ENCODE measurements around the gene PLCH1.

The PLCH1 gene

DNA sequence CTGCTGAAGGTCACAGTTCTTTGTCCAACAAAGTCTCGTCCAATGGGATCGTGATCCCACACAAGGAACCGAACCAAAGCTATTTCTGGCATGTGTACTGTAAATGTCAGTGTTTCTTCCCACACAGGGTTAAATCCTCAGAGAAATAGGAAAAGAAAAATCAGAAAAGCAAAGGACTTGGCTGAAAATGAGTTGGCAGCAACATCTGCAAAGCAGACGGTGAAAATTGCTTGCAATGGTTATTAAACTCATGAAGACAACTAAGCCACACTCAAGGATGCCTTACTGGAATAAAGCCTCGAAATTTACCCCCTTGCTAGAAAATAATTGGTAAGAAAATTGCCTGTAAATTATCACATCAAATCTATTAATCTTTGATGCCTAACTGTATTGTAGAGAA, 256.2 kb downstream of the PLCH1 start:
- no peaks in the 10 kb centered on the region for H3K36me3 ChIP-seq (ENCODE audit: control insufficient read depth, insufficient read depth, low read length)

DNA sequence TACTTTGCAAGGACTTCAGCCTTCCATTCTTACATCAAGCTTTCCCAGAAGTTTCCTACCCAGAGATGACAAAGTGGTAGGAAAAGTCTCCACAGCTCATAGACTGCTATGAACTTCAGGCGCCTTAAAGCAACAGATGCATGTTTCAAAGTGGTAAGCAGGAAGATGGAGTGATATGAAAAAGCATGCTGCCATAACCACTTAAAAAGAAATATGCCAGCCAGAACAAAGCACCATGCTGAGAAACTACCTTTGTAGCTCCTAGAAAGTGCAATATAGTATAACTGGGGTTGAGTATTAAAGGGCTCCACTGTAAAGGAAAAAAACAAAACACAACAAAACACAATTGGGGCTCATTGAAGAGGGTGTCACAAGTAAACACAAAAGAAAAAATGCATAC, 259.0 kb downstream of the PLCH1 start:
- Histone ChIP-seq H3K36me3 (ENCODE audit: control insufficient read depth, insufficient read depth, low read length) (no peaks in the 10 kb centered on the region), H3K4me3 (replicated peaks; ENCODE audit: low read depth, low read length) (no peak overlapping the region), H3K27me3 (replicated peaks; ENCODE audit: control insufficient read depth, insufficient read depth, low read length) (no peaks in the 10 kb centered on the region)
- TF ChIP-seq, protein P1, sequence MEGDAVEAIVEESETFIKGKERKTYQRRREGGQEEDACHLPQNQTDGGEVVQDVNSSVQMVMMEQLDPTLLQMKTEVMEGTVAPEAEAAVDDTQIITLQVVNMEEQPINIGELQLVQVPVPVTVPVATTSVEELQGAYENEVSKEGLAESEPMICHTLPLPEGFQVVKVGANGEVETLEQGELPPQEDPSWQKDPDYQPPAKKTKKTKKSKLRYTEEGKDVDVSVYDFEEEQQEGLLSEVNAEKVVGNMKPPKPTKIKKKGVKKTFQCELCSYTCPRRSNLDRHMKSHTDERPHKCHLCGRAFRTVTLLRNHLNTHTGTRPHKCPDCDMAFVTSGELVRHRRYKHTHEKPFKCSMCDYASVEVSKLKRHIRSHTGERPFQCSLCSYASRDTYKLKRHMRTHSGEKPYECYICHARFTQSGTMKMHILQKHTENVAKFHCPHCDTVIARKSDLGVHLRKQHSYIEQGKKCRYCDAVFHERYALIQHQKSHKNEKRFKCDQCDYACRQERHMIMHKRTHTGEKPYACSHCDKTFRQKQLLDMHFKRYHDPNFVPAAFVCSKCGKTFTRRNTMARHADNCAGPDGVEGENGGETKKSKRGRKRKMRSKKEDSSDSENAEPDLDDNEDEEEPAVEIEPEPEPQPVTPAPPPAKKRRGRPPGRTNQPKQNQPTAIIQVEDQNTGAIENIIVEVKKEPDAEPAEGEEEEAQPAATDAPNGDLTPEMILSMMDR (IDR thresholded peaks at IDR 0.05; ENCODE audit: insufficient read depth, low read length, poor library complexity, severe bottlenecking) = no peak
- no peak for DNase-seq (ENCODE audit: extremely low read depth, insufficient read length)

More for the DNA sequence above, 256.2 kb downstream of the PLCH1 start:
- Histone ChIP-seq H3K4me3 (replicated peaks; ENCODE audit: low read depth, low read length) (no peak overlapping the region), H3K27me3 (replicated peaks; ENCODE audit: control insufficient read depth, insufficient read depth, low read length) (no peaks in the 10 kb centered on the region)
- DNase-seq (ENCODE audit: extremely low read depth, insufficient read length) = no peak
- TF ChIP-seq, protein P1 (IDR thresholded peaks at IDR 0.05; ENCODE audit: insufficient read depth, low read length, poor library complexity, severe bottlenecking) = no peak

DNA sequence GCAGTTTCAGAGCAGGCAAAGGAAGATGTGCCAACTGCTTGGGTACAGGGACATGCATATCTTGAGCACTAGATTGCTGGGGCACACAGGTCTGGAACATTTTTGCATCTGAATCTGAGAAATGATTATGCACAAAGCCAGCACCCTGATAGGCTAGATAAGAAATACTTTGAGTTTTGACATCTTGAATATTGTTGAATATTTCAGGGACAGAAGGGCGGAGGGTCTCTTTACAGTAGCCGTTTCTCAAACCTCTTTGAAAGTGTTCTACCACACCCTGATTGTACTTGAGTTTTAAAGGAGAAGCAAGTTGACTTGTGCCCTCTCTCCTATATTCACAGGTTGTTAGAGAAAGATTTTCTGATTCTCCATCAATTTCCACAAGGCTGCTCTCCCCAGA, 263.3 kb downstream of the PLCH1 start:
- H3K36me3 ChIP-seq (ENCODE audit: control insufficient read depth, insufficient read depth, low read length) = no peaks in the 10 kb centered on the region
- no peak overlapping the region for H3K4me3 ChIP-seq (replicated peaks; ENCODE audit: low read depth, low read length)
- H3K27me3 ChIP-seq (replicated peaks; ENCODE audit: control insufficient read depth, insufficient read depth, low read length) = no peaks in the 10 kb centered on the region
- no peak for DNase-seq (ENCODE audit: extremely low read depth, insufficient read length)
- TF ChIP-seq, protein P1 (IDR thresholded peaks at IDR 0.05; ENCODE audit: insufficient read depth, low read length, poor library complexity, severe bottlenecking) = no peak

DNA sequence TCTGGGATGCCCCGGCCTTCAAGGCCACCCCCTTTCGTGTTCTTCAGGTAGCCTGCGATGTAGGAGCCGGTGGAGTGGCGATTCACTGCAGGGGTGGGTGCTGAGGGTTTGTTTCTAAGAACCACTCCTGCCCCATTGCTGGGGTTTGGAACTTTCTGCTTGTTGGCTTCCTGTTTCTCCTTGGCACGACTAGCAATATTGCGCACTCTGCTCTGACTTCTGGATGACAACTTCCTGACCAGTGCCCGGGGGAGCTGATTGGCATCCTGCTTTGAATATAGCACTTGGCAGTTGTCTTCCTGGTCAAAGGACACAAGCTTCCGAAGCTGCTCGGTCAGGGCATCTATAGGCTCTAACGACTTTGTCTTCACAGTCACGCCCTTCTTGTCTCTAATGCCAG, 263.8 kb downstream of the PLCH1 start:
- H3K27me3 ChIP-seq (replicated peaks; ENCODE audit: control insufficient read depth, insufficient read depth, low read length) = no peaks in the 10 kb centered on the region
- no peak for DNase-seq (ENCODE audit: extremely low read depth, insufficient read length)

DNA sequence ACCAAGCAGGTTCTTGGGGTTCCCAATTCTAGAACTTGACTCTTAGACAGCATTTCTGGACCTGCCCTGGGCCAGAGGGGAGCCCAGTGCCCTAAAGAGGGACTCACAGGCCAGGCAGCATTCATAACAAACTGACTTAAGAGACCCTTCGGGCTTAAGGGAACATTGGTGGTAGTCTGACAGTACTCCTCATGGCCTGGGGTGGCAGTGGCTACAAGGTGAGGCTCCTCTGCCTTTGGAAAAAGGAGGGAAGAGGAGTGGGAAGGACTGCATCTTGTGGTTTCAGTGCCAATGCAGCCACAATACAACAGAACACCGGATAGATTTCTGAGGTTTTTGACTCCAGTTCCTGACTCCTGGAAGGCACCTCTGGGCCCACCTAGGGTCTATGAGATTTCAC, 279.2 kb downstream of the PLCH1 start:
- no peaks in the 10 kb centered on the region for H3K36me3 ChIP-seq (ENCODE audit: control insufficient read depth, insufficient read depth, low read length)
- TF ChIP-seq, protein P1 (IDR thresholded peaks at IDR 0.05; ENCODE audit: insufficient read depth, low read length, poor library complexity, severe bottlenecking) = no peak
- H3K4me3 ChIP-seq (replicated peaks; ENCODE audit: low read depth, low read length) = no peak overlapping the region
- no peaks in the 10 kb centered on the region for H3K27me3 ChIP-seq (replicated peaks; ENCODE audit: control insufficient read depth, insufficient read depth, low read length)
- DNase-seq (ENCODE audit: extremely low read depth, insufficient read length) = no peak

More for the DNA sequence above, 263.8 kb downstream of the PLCH1 start:
- TF ChIP-seq, protein P1 (IDR thresholded peaks at IDR 0.05; ENCODE audit: insufficient read depth, low read length, poor library complexity, severe bottlenecking) = no peak
- H3K4me3 ChIP-seq (replicated peaks; ENCODE audit: low read depth, low read length) = no peak overlapping the region
- H3K36me3 ChIP-seq (ENCODE audit: control insufficient read depth, insufficient read depth, low read length) = no peaks in the 10 kb centered on the region

DNA sequence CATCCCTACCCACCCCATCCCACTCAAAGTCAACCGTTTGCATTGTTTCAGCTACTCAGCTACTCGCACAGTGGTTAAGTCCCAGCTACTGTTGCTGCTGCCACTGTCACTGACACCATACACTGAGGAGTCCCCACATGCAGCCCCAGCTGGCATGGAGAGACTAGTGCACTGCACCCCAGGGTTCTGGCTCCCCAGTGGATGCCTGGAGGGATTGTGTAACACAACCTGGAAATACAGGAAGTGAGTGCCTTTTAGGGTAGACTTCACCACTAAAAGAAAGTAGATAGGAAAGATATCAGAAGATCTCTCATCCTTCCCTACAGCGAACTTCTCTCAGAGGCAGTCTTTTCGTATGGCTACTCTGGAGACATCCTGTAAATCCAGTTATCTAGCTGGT, 282.2 kb downstream of the PLCH1 start:
- TF ChIP-seq, protein P1 (IDR thresholded peaks at IDR 0.05; ENCODE audit: insufficient read depth, low read length, poor library complexity, severe bottlenecking) = no peak
- DNase-seq (ENCODE audit: extremely low read depth, insufficient read length) = no peak
- H3K36me3 ChIP-seq (ENCODE audit: control insufficient read depth, insufficient read depth, low read length) = no peaks in the 10 kb centered on the region
- no peak overlapping the region for H3K4me3 ChIP-seq (replicated peaks; ENCODE audit: low read depth, low read length)
- H3K27me3 ChIP-seq (replicated peaks; ENCODE audit: control insufficient read depth, insufficient read depth, low read length) = no peaks in the 10 kb centered on the region
